GM18505 (cell line): ENCODE data around the gene PPP2R1B.
A peak's percentile ranks its signal among the peaks of the same experiment; 100 is the strongest.

Source experiments
- ATAC-seq: cut with Tn5 transposase; IDR thresholded peaks from one replicate; pipeline ENCODE4 v1.9.1; 2021; ENCODE audit not compliant: unreplicated experiment
- POLR2A ChIP-seq: IDR thresholded peaks from 4 replicates; pipeline ENCODE4 v1.6.1; 2011; ENCODE audit warnings: borderline replicate concordance; ENCODE audit not compliant: insufficient read depth, insufficient read length; ENCODE audit errors: extremely low read depth

The PPP2R1B gene

DNA sequence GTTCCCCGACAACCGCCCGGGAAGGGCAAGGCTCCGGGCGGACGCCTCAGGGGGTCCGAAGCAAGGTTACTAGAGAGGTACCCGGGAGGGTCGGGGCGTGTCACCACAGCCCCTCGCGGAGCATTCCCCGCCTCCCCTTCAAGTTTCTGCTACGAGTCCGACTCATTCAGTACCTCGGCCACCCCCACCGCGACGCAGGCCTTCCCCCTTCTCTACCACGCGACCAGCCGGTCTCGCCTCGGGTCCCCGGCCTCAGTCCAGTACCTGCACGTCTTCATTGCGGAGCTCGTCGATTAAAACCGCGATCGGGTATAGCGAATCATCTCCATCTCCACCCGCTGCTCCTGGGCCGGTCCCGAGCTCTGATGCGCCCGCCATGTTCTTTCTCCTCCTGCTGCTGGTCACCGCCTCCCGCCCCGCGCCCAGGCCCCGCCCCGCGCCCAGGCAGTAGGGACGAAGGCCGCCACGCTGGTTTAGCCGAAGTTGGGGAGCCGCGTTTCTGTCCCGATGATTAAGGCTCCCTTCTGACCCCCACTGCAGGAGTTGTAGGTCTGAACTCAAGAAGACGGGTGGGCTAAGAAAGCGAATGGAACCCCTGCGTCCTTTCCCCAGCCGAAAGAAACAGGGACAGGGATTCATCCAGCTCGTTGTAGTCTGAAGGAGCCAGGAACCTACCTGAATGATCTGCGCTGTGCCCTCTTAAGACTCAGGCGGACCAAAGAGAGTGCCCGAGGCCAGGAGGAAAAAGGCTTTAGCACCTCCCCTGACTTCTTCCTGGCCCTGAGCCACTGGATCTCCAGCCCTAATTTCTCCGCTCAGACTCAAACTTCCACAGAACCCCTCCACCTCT lies at the start of gene PPP2R1B:
PPP2R1B (minus strand) TSS at position 406 of the 850 bp plus-strand sequence; CDS start at position 378, 28 bp downstream.
- TF ChIP-seq POLR2A: peak; percentile 76
- peak; percentile 85 for ATAC-seq

DNA sequence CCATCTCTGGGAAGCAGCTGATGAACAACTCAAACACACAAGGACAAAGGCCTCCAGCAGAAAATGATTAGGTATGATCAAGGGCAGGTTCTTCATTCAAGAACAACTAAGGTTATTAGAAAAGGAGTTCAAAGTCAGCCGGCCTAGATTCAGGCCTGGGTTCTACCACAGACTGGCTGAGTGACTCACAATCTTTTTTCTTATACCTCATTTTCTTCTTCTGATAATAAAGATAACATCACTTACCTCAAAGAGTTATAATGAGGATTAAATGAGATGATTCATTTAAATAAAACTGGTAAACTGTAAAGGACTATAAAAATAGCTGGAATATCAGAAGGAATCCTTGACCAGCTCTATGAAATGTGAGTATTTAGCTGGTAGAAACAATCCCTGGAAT lies 49.3 kb upstream of the PPP2R1B start:
- no peak for ATAC-seq

DNA sequence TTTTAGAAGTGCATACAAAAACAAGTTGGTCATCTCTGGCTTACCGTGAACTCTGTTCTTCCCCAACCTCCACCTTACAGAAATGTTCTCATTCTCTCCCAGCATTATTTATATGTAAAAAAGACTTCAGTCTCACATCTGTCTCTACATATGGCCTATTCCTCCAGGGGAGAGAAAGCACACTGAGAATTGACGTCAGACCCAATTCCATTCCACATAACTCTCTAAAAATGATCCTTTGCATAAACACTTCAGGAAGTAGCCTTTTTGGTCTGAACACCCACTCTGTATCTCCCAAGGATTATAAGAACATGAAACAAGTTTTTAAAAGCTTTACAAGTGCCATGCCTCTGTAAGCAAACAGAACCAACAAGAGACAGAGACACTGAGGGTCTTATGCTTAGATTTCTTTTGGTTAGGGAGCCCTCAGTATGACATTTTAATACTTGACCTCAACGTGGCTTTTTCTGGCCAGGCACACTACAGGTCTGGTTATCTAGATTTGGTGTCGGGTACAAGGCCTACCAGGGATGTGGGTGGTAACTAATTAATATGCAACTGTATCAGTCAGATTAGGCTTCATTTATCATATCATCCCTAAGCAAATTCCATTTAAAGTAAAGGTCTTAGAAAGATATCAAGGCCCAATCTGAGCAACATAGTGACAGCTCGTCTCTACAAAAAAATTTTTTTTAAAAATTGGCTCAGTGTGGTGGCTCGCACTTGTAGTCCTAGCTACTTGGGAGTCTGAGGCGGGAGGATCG lies 48.5 kb upstream of the PPP2R1B start:
- no peak for TF ChIP-seq POLR2A
- no peak for ATAC-seq

More for the DNA sequence above, 49.3 kb upstream of the PPP2R1B start:
- no peak for TF ChIP-seq POLR2A

DNA sequence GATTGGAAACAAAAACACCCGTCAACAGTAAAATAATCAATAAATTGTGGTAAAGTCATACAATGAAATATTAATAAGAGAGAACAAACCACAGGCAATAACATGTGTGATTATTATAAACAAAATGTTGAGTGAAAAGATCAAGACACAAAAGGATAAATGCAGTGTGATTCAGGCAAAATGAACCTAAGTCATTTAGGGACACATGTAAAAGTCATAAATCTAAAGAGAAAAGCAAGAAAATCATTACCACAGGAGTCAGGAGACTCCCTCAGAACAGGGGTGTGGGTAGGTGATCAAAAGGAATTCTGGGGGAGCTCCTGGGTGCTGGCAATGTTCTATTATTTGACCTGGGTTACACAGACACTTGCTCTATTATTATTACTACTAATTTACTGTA lies 47.9 kb upstream of the PPP2R1B start:
- TF ChIP-seq POLR2A: no peak
- no peak for ATAC-seq

DNA sequence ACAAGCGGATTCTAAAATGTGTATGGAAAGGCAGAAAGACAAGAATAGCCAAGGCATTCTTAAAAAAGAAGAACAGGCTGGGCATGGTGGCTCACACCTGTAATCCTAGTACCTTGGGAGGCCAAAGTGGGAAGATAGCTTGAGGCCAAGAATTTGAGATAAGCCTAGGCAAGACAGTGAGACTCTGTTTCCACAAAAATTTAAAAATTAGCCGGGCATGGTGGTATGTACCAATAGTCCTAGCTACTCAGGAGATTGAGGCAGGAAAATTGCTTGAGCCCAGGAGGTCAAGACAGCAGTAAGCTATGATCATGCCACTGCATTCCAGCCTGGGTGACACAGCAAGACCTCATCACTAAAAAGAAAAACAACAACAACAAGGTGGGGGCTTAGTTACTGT lies 46.0 kb upstream of the PPP2R1B start:
- TF ChIP-seq POLR2A: no peak
- no peak for ATAC-seq

DNA sequence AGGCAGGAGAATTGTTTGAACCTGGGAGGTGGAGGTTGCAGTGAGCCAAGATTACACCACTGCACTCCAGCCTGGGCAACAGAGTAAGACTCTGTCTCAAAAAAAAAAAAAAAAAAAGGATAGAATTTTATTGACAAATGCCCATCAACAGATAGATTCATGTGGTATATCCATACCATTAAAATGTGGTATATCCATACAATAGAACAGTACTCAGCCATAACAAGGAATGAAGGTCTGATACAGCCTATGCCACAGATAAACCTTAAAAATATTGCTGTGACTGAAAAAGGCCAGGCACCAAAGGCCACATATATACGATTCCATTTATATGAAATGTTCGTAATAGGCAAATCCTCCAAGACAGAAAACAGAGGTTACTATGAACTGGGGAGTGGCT lies 45.3 kb upstream of the PPP2R1B start:
- ATAC-seq: no peak
- no peak for TF ChIP-seq POLR2A

DNA sequence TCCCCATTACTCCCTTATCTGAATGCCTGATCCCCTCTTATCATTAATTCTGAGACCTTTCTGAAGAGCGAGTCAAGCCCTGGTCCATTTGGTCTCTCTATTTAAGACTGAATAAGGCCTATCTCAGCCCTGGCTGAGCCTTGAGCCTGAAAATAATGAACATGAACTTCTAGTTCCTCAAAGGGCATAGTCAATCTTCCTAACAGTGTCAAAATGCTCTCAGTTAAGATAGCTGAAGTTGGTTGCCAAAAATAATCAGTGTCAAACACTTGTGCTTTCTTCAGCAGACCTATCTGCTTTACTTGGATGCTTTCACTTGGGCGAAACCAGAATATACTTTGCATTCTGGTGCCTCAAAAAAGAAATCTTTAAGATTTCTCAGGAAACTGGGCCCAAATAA lies 42.6 kb upstream of the PPP2R1B start:
- TF ChIP-seq POLR2A: no peak
- no peak for ATAC-seq

DNA sequence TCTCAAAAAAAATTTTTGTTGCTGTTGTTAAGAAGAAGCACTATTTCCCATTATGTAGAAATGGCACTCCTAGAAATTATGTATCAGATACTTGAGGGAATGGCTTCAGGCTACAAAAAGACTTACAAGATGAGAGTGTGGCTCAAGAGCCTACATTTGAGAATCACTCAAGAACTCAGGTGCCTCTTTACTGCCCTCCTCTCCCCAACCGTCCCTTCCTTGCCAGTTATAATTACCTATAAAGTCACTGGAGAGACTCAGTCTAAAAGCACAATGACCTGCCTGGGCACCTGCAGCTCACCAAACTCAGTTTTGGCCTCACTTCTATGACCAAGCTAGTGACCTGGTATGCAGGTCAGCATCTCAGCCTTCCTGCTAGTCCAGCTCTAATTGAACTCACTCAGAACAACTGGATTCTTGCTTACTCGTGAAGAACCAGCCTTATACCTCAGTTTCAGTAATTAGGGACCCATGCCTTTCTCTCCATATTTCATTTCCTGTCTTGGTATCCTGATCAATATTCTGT lies 41.9 kb upstream of the PPP2R1B start:
- ATAC-seq: no peak
- no peak for TF ChIP-seq POLR2A

DNA sequence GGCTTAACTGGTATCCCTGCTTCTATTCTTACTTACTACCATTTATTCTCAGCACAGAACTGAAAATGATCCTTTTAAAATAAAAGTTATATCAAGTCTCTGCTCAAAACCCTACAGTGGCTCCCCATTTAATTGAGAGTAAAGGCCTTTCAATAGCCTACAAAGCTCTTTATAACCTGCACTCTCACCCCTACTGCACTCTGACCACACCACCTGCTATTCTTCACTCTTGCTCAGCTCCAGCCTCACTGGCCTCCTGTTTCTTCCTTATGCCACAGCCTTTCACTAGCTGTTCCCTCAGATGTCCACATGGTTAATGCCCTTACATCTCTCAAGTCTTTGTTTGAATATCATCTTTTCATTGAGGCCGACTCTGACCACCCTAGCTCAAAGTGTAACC lies 40.9 kb upstream of the PPP2R1B start:
- TF ChIP-seq POLR2A: no peak
- ATAC-seq: no peak

DNA sequence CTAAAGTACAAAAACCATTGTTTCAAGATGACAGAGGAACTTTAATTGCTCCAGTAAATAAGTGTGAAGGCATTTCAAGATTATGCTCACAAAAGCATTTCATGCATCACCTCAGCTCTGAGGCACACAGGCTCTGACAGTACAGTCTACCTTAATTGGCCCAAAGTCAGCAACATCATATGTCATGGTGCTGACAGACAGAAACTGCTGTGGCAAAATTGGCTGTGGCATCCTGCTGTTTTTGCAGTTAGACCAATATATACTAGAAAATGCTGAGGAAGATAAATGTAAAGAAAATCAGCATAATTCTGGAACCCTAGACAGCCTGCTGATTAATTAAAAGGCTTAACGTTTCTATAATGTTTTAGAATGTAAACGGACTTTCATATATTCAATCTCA lies 34.9 kb upstream of the PPP2R1B start:
- TF ChIP-seq POLR2A: no peak
- no peak for ATAC-seq

DNA sequence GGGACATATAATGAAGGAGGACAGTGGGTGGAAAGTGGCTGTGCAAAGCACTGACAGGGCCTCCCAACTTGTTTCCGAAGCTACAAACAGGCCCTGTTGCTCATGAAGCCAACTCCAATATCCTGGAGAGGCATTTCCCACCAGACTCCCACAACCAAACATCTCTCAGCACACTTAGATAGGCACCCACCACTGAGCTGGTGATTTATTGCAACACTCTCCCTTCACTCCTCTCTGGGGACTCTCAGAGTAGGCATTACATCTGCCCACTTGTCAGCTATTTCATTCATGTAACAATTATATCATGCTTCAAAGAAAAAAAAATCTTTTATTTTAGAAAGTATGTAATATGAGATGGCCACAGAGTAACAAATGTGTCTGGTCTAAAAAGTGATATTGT lies 32.1 kb upstream of the PPP2R1B start:
- ATAC-seq: no peak
- no peak for TF ChIP-seq POLR2A

DNA sequence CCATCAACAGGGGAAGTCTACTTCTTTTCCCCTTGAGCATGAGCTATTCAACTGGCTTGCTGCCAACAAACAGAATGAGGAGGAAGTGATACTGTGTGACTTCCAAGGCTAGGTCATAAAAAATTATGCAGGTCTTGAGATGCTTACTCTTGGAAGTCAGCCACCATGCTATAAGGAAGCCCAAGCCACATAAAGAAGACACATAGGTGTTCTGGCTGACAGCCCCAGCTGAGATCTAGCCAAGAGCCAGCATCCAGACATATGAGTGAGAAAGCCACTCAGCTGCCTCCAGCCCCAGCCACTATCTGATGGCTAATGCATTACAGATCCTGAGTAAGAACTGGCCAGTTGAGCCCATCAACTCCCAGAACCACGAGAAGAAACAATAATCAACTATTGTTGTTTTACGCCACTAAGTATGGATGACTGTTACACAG lies 31.0 kb upstream of the PPP2R1B start:
- ATAC-seq: peak; percentile 52
- no peak for TF ChIP-seq POLR2A

DNA sequence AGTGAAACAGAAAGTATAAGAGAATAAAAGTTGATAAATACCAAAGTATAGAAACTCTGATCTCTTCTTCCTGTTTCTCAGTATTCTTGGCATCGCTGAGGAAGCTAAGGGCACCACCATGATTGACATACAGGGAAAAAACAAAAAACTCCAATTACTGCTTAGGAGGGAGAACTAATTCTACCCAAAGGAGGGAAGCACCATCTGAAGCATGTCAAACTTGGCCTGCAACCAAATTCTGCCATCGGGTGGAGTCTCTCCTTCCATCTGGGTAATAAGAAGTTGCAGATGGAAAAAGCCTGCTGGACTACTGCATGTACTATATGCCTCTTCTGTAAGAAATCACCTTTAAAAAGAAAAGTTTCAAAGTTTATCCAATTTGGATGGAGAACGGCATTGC lies 30.5 kb upstream of the PPP2R1B start:
- ATAC-seq: no peak
- TF ChIP-seq POLR2A: no peak
